Loucy (cell line): ENCODE data around the gene MEIOSIN.

Experiments
- CTCF ChIP-seq: fragments of 200-600 bp; sonication (generic); conservative IDR thresholded peaks from 2 replicates; pipeline ENCODE4 v1.5.1; 2014; ENCODE audit warnings: mild to moderate bottlenecking, antibody characterized with exemption, low read length
- EZH2phosphoT487 ChIP-seq: fragments of 200-600 bp; IDR thresholded peaks from 2 replicates; pipeline ENCODE4 v1.6.1; 2018; ENCODE audit warnings: antibody characterized with exemption, mild to moderate bottlenecking, moderate library complexity, borderline replicate concordance

- TF ChIP-seq CTCF (no peak), EZH2phosphoT487 (no peak)
These were observed 21.1 kb downstream of the MEIOSIN start for GRCh38 chr19:45754323-45754722.
